HEK293T (cell line): ENCODE data around the gene RAPGEF6.

ENCODE experiments used
- CTCF ChIA-PET: fragments of 350-600 bp; formaldehyde crosslinking; extraction: SDS; loops from one replicate; lab custom pipeline; 2021; ENCODE audit warnings: antibody characterized with exemption, inconsistent platforms; lab: Yijun Ruan, JAX
- POLR2A ChIA-PET: fragments of 350-600 bp; formaldehyde crosslinking; extraction: SDS; loops from one replicate; lab custom pipeline; 2020; ENCODE audit warnings: antibody characterized with exemption, inconsistent platforms; lab: Yijun Ruan, JAX
- DNase-seq: peaks from one replicate; pipeline ENCODE4 v3.0.0; 2012; ENCODE audit warnings: mixed read lengths; ENCODE audit errors: extremely low spot score
- ARNT ChIP-seq: fragments of 450-650 bp; IDR thresholded peaks from 2 replicates; pipeline ENCODE4 v1.6.1; 2017; ENCODE audit warnings: mild to moderate bottlenecking
- BHLHE40 ChIP-seq: fragments of 450-650 bp; IDR thresholded peaks from 2 replicates; pipeline ENCODE4 v1.6.1; 2016; ENCODE audit warnings: mild to moderate bottlenecking, moderate library complexity, borderline replicate concordance
- CTBP1 ChIP-seq: fragments of 450-650 bp; IDR thresholded peaks from 2 replicates; pipeline ENCODE4 v1.6.1; 2016; ENCODE audit warnings: borderline replicate concordance
- ELF4 ChIP-seq: fragments of 450-650 bp; IDR thresholded peaks from 2 replicates; pipeline ENCODE4 v1.6.1; 2017; ENCODE audit warnings: antibody characterized with exemption
- FOXA1 ChIP-seq: fragments of 450-650 bp; IDR thresholded peaks from 2 replicates; pipeline ENCODE4 v1.6.1; 2016; ENCODE audit warnings: mild to moderate bottlenecking
- FOXK2 ChIP-seq: fragments of 450-650 bp; IDR thresholded peaks from 2 replicates; pipeline ENCODE4 v1.6.1; 2016; ENCODE audit warnings: mild to moderate bottlenecking
- FOXM1 ChIP-seq: fragments of 450-650 bp; IDR thresholded peaks from 2 replicates; pipeline ENCODE4 v1.6.1; 2017; ENCODE audit warnings: mild to moderate bottlenecking, borderline replicate concordance
- HDGF ChIP-seq: fragments of 450-650 bp; IDR thresholded peaks from 2 replicates; pipeline ENCODE4 v1.6.1; 2017; ENCODE audit warnings: antibody characterized with exemption, borderline replicate concordance
- L3MBTL2 ChIP-seq: fragments of 450-650 bp; conservative IDR thresholded peaks from 2 replicates; pipeline ENCODE4 v1.6.1; 2016; ENCODE audit warnings: mild to moderate bottlenecking
- LEF1 ChIP-seq: fragments of 450-650 bp; IDR thresholded peaks from 2 replicates; pipeline ENCODE4 v1.6.1; 2017; ENCODE audit warnings: mild to moderate bottlenecking, borderline replicate concordance
- NFRKB ChIP-seq: fragments of 450-650 bp; IDR thresholded peaks from 2 replicates; pipeline ENCODE4 v1.6.1; 2016; ENCODE audit warnings: mild to moderate bottlenecking, moderate library complexity
- SP1 ChIP-seq: fragments of 450-650 bp; IDR thresholded peaks from 2 replicates; pipeline ENCODE4 v1.6.1; 2017
- SUZ12 ChIP-seq: fragments of 450-650 bp; IDR thresholded peaks from 2 replicates; pipeline ENCODE4 v1.6.1; 2016; ENCODE audit warnings: mild to moderate bottlenecking
- TARDBP ChIP-seq: fragments of 450-650 bp; IDR thresholded peaks from 2 replicates; pipeline ENCODE4 v1.6.1; 2016
- ZNF384 ChIP-seq: fragments of 450-650 bp; IDR thresholded peaks from 2 replicates; pipeline ENCODE4 v1.6.1; 2016
- TF ChIP-seq, protein P1 (sequence below): fragments of 450-650 bp; IDR thresholded peaks from 2 replicates; pipeline ENCODE4 v1.6.1; 2016

The RAPGEF6 gene

DNA sequence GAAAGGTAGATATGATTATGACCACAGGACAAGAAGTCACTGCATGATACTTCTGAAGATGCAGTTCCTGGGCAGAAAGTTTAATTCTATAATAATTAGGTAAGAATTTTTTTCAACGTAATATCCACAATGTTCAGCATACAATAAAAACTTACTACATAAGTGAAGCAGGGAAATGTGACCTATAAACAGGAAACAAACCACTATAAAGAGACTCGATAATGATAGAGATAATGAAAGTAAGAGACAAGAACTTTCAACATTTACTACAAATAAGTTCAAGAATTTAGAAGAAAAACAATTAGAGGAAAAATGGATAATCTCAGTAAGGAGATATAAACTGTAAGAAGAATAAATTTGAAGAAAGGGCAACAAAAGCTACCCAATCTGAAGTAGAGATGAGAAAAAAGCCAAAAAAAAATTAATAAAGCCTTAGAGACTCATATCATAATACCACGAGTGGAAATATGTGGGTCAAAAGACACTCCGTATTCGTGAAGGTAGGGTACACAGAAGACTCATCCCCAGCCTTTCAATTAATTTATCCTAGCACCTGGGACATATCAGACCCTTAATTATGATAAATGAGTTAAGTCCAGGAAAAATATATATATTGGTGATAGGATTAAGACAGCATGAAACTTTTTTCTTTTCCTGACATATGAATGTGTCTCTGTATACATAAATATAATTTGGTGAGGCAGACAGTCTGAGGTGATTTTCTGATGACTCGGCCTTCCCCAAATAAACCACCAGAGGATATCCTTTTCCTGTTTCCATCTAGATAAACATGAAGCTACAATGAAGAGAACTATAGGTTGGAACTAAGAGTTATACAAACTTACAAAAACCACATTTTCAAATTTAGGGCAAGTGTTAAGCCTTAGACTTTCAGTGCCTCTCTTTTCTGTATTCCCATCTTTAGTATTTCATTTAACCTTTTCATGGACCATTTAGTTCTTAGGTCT, 120.4 kb downstream of the RAPGEF6 start:
- no peak for TF ChIP-seq FOXM1
- no peak for TF ChIP-seq BHLHE40
- no peak for TF ChIP-seq ZNF384
- TF ChIP-seq SUZ12: no peak
- no peak for TF ChIP-seq LEF1
- TF ChIP-seq TARDBP: no peak
- TF ChIP-seq ELF4: no peak
- TF ChIP-seq SP1: no peak
- ChIA-PET POLR2A (no interaction called here), CTCF (interaction anchor here (0.6 to 1.0 kb wide), 2 partner anchors 18 to 91 kb away, joined by 3 read pairs; no protein-coding TSS in a partner anchor)
- DNase-seq: no peak

DNA sequence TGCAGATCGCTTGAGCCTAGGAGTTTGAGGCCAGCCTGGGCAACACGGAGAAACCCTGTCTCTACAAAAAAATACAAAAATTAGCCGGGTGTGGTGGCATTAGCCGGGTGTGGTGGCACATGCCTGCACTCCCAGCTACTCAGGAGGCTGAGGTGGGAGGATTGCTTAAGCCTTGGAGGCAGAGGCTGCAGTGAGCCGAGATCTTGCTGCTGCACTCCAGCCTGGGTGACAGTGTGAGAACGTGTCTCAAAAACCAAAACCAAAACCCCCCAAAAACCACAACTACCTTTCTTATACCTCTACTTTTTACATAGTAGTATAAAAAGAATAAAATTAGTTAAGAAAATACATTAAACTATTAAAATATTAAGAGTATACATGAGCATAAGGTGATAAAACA, 121.2 kb downstream of the RAPGEF6 start:
- no peak for DNase-seq
- TF ChIP-seq FOXK2 (no peak), NFRKB (no peak), ARNT (no peak), FOXM1 (no peak), TARDBP (no peak), ELF4 (no peak), LEF1 (no peak), BHLHE40 (no peak), CTBP1 (no peak), HDGF (no peak), FOXA1 (no peak), SP1 (no peak)
- TF ChIP-seq, protein P1, sequence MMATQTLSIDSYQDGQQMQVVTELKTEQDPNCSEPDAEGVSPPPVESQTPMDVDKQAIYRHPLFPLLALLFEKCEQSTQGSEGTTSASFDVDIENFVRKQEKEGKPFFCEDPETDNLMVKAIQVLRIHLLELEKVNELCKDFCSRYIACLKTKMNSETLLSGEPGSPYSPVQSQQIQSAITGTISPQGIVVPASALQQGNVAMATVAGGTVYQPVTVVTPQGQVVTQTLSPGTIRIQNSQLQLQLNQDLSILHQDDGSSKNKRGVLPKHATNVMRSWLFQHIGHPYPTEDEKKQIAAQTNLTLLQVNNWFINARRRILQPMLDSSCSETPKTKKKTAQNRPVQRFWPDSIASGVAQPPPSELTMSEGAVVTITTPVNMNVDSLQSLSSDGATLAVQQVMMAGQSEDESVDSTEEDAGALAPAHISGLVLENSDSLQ: no peak
- ChIA-PET CTCF (no interaction called here), POLR2A (no interaction called here)

DNA sequence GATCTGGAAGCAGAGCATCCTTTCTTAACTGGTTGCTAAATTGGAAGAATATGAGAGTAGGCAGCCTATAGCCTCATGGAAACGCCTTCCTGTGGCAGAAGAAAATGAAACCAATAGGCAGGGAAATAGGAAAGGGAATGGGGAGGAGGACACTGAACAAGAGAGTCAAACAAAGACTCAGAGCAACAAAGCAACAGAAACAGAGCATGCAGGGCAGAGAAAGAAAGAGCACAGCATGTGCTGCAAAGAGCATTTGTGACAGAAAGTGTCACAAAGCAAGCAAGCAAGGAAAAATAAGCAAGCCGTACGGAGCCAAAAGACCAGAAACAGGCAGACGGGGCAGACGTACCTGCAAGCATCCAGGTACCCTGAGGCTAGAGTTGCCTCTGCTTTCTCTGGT, 123.1 kb downstream of the RAPGEF6 start:
- no peak for DNase-seq
- POLR2A ChIA-PET: no interaction called here
- no peak for TF ChIP-seq ELF4
- no peak for TF ChIP-seq SUZ12
- CTCF ChIA-PET: no interaction called here

DNA sequence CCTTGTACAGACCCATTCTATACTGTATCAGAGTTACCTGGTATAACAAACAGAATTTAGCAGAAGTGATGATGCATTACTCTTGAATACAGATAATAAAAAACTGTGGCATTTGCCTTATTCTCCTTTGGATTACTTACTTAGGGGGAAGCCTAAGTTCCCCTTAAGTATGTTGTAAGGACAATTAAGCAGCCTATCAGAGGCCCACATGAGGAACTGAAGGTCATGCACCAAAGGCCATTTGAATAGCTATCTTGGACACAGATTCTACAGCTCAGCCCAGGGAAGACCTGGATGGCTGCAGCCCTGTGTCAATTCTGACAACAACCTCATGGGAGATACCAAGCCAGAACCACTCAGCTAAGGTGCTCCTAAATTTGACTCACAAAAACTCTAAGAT, 125.2 kb downstream of the RAPGEF6 start:
- CTCF ChIA-PET: no interaction called here
- POLR2A ChIA-PET: no interaction called here
- no peak for DNase-seq
- TF ChIP-seq SP1: no peak
- TF ChIP-seq, protein P1: no peak
- TF ChIP-seq FOXK2: no peak
- TF ChIP-seq CTBP1: no peak
- no peak for TF ChIP-seq NFRKB
- TF ChIP-seq LEF1: no peak
- no peak for TF ChIP-seq BHLHE40
- TF ChIP-seq FOXM1: no peak
- TF ChIP-seq ZNF384: no peak
- TF ChIP-seq ARNT: no peak
- TF ChIP-seq L3MBTL2: no peak
- TF ChIP-seq SUZ12: no peak

DNA sequence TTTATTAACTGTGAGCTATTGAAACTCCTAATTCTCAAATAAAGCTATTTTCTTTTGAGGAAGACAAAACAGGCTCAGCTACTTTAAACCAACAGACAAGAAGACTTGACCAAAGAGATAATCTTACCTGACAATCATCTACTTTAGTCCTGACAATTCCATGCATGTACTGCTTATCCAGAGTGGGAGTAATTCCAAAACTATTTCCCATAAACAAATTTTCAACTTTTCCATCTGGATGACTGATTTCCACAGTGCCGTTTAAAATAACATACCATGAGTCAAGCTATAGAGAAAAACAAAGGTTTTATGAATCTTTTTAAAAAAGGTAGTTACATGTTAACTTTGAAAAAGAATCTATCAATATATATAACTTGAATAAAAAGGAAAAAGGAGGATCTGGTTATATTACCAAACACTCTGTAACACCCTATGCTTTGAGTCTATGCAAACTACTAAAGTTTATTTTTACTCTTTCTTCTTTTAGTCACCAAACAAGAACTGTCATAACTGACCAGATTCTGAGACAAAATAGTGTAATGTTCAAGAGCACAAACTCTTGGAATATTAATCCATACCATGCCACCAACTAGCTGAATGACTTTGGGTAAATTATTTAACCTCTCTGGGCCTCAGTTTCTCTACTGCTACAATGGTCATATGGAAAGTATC, 129.7 kb downstream of the RAPGEF6 start:
- DNase-seq: no peak
- ChIA-PET POLR2A (no interaction called here), CTCF (interaction anchor here (0.6 kb wide), 1 partner anchor 28 kb away, joined by 3 read pairs; no protein-coding TSS in a partner anchor)
- TF ChIP-seq SP1: no peak
- no peak for TF ChIP-seq FOXA1
- TF ChIP-seq ZNF384: no peak
- TF ChIP-seq BHLHE40: no peak
- no peak for TF ChIP-seq CTBP1
- no peak for TF ChIP-seq L3MBTL2
- no peak for TF ChIP-seq FOXM1
- no peak for TF ChIP-seq FOXK2
- TF ChIP-seq NFRKB: no peak
- no peak for TF ChIP-seq TARDBP
- no peak for TF ChIP-seq HDGF
- no peak for TF ChIP-seq LEF1
- no peak for TF ChIP-seq ARNT

DNA sequence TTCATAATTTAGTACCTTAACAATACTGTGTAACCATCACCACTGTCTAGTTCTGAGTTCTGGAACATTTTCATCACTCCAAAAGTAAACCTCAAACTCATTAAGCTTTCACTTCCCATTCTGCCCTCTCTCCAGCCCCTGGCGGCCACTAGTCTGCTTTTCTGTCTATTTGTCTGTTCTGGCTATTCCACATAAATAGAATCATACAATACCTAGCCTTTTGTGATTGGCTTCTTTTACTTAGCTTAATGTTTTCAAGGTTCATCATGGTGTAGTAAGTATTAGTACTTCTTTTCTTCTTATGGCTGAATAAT, 138.7 kb downstream of the RAPGEF6 start:
- TF ChIP-seq ARNT (no peak), HDGF (no peak), FOXM1 (no peak), SP1 (no peak), LEF1 (no peak), SUZ12 (no peak), TARDBP (no peak), FOXK2 (no peak), CTBP1 (no peak), ELF4 (no peak)
- TF ChIP-seq, protein P1: no peak
- no peak for DNase-seq
- POLR2A ChIA-PET: no interaction called here
- CTCF ChIA-PET: no interaction called here
